T-helper 1 cell (primary cell): ENCODE data around the gene PELI2.

ENCODE experiments used
- DNase-seq, 5 donors: peaks; one replicate each; pipeline ENCODE4 v3.0.0-alpha.2; 2012 to 2020

PELI2 gene

DNA sequence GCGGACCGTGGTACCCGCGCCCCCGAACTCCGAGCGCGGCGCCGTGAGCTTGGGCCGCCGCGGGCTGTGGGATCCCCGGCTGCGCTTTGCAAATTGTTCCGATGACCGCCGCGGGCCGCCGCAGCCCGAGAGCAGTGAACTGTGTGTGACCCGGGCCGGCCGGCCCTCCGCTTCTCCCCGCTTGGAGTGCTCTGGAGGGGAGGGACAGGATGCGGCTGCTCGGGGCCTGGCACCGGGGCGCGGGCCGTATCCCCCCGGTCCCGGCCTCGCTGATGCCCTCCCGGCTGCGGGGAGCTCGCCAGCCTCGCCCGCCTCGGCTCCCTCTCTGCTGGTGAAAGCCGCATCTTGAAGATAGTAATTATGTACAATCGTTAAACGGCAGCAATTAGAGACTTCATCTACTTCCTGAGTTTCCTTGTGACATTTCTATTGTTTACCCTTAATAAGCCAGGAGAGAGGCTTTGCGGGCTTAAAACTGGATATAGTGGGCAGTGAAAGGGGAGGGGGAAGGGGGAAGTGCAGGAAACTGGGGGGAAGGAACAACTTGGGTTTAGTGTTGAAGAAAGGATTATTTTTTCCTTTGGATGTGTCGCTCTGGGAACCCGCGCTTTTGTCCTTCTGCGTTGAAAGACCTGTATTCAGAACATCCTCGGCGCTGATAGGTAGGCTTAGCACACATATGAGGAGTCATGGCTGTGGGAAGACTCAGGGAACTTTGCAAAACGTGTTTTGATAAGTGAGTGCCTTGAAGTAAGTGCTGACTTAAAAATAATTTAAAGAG is 1.2 kb downstream of the PELI2 start:
- DNase-seq, result peak in 3 of 5 donors; percentile 18 to 26 (median 20)

DNA sequence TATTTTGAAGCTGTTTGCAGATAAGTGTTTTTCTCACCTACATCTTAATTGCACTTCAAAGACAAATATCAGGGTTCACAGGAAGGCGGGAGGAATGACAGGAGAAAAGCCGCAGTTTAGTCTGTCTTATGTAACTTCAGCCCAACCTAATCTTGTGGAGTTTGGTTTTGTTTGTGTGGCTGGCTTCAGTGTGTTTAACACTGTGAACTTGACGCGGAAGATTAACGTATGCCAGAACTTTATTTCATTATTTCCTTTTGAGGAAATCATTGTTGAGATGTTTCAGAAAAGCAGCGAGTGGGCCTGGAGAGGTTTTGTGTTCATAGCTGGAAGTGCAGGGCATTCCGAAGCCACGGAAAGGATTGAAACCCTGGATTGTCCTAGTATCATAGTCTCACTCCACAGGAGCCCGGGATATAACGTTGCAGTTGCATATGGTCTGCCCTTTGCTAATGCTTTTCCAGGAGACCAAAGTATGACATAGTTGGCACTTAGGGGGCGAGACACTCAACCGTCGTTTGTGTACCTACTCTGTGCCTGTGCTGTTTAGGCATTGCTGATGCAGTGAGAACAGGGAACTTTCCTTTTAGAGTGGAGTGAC is 2.0 kb downstream of the PELI2 start:
- no peak for DNase-seq

DNA sequence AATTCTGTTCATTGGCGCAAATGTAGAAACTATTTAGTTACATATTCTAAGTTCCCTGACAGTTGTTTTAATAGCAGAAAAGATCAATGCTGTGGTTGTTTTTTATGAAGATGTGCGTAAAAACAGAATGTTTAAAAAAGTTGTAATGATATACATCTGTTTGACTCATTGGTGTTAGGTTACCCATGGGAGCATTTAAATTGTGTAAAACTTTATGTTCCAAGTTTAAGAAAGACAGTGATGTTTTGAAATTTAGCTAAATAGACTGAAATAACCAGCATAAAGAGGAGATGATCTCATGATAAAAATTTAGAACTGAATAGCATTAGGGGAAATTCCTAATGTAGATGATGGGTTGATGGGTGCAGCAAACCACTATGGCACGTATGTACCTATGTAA is 3.6 kb downstream of the PELI2 start:
- DNase-seq, result no peak

DNA sequence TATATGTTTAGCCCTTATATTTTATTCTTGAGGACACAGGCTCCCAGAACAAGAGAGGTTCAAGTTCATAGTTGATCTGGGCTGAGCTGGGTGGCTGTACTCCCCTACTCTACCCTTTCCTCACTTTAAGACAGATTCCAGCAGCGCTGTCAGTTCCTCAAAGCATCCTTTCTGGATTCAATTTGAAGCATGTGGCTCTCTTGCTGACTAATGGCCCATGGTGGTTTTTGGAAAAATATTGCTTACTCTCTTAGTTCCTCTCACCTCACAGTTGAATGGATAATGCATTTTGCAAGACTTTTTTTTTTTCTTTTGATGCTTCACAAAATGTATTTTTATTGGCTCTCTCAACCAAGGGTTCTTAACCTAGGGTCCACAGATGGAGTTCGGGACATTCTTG is 4.1 kb downstream of the PELI2 start:
- no peak for DNase-seq

DNA sequence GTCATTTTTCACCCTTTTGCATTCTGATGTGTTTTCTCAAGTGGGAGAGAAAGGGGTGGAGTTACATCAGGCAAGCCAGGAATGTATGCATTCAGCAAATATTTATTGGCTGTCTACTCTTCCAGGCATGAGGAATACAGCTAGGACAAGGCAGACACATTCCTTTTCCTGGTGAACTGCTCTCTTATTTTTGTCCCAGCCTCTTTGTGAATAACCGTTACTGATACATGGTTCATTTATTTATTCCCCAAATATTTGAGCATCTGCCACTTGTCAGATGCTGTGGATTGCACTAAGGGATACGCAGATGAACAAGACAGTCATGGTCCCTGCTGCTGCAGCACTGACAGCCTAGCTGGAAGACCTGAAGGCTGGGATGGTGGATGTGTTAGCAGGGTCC is 6.1 kb downstream of the PELI2 start:
- no peak for DNase-seq

DNA sequence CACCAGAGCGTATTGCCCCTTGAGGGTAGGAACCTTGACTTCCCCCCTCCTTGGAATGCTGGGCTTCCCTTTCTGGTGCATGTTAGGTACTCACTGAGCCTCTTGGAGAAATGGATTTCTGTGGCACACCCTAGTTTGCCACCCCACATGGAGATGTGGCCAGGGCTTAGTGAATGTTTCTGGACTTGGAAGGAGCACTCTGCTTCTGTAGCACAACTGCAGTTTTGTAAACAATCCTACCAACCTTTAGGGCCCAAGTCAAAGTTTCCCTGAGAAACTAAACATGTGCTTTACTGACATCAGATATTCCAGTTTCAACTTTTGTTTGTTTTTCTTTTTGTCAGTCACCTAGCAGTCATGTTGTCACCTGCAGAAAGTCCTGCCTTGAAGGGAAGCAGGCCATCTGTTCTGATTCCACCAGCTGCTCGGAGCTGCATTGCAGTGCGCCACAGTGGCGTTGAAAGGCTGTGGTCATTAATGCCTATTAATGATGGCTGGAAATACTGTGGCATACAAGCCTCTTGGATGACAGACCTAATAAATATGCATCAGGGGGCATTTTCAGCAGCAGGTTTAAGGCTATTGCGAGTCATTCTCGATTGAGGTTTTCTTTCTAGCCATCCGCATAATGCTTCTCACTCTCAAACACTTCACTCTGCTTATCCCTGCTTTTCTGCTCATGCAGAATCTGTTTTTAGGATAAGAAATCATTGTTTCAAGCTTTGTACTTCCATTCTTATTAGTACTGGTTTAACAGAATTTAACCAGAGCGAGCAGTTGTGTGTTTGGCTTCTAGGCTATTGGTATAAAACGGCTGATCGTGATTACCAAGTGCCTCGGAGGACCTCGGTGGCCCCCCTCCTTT is 7.8 kb downstream of the PELI2 start:
- DNase-seq, result no peak

DNA sequence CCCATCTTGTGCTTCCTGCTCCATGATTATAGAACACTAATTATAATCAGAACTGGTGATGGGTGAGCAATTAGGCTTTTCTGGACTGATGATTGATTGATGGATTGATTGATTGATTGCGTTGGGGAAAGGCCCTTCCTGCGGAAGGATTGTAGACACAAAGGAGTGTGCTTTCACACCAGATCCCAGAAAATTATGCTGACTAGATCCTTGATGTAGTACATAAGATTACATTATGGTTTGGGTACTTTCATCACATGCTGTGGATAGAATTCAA is 8.4 kb downstream of the PELI2 start:
- DNase-seq, result no peak

DNA sequence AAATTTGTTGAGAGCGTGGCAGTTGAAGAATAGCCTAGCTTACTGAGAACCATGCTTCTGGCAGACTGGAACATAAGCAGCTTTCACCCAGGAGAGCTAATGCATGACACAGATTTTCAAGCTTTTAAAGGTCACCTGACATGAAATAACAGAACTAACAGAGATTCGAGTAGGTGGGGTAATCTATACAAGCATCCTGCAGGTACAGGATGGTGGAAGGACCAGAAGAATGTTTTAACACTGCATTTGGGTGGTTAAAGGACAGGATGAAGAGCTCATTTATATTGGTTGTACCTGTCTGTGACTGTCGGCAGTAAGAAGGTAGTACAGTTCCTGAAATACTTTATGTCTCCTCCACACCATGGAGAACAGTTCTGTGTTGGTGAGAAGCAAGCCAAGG is 8.9 kb downstream of the PELI2 start:
- DNase-seq, result no peak

DNA sequence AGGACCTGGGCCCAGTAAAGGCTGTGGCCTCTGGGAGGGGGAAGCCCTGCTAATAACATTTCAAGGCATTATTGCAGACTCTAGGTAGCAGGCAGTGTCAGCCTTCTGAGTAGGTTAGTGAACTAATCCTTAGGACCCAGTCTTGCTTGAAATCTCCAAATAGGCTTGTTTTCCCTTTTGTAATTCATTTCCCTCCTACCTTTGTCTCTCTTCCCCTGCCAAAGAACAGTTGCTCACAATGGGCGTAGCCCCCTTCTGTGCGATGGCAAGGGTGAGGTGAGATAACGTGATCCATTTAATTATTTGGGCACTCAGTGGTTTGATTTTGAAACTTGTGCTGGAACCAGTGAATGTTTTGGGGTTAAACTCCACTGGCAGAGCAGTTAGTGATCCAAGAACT is 10.9 kb downstream of the PELI2 start:
- no peak for DNase-seq

DNA sequence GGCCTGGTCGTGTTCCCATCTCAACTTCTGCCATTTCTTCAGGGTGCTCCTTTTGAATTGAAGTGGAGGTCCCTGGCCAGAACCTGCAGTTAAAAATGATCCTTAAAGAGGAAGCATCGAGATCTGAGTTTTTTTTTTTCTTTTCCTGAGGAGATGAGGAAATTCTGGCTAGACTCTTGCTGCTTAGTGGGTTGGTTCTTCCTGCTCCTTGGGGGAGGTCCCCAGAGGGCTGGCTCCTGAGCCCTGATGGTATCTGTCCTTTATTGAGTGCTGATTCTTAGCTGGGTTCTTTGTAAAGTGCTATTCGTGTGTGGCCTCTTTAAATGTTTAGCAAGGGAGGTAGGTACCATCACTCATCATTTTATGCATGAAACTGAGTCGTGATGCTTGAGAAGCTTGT is 11.7 kb downstream of the PELI2 start:
- DNase-seq, result no peak

DNA sequence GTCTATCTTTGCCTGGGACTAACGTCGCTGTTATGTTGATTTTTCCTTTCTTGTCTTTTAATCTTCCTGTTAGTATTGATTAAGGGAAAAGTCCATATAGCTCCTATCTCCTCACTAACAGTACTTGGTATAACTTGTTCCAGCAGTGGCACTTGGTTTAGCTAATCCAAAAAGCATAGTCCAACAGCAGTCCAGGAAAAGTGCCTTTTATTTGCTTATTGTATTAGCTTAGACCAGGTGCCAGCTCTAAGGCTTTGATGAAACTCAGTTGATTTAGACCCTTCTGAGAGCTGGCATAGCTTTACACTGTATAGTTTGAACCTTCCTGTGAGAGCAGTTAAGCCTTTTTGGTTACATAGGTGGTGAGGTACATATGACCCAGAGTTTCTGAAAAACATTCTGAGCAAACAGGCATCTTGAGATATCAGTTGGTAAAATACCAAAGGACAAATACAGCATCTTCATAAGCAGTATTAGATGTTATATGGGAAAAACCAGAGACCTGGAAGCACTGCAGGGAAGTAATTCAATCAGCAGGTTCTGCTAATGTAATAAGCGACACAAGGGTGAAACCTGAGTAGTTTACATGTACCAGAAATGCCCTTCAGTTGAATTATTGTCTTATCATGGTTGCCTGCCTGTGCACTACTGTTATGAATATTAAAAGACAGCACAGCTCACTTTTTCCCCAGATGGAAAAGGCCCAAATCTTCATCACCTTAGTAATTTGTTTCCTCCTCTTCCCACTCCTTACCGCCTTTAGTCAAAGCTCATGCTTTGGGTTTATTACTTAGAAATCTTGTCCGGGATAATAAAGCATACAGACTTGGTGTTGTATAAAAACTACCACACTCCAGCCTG is 13.0 kb downstream of the PELI2 start:
- no peak for DNase-seq

DNA sequence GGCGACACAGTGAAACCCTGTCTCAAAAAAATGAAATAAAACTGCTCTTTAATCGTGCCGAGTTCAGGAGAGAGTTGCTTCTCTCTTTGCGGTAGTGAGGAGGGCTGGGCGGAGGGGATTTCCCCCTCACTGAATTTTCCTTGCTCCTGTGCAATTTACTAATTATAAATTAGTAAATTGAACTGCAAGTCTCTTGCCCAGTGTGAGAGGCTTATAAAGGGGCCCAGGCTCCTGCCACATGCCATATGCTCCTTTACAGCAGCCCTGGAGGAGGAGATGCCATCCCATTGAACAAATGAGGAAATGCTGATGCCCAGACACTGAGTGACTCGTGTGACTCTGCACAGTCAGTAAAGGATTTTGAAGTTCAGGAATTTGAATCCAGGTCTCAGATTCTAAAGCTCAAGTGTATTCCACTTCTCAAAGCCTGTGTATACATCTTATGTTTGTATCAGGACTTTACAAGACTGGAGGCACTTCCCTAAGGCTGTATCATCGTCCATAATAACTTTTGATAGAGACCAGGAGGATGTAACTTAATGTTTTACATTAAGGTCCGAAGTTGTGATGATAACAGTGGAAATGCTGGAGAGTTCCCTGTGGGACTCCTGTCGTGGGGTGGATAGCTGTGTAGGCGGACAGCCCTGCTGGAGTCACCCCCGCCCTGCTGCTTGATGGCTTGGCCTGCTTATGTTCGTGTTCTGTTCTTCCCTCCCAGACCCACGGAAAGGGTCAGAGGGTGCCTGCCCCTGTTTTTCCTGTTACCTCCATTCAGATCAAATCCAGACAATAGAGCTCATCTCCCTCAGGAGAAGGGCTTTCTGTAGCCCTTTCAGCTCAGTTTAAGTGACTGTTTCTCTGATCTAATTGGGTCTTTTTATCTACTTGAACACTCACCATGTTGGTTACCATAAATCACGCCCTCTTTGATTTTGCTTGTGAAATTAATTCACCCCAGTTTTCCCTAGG is 13.9 kb downstream of the PELI2 start:
- no peak for DNase-seq

DNA sequence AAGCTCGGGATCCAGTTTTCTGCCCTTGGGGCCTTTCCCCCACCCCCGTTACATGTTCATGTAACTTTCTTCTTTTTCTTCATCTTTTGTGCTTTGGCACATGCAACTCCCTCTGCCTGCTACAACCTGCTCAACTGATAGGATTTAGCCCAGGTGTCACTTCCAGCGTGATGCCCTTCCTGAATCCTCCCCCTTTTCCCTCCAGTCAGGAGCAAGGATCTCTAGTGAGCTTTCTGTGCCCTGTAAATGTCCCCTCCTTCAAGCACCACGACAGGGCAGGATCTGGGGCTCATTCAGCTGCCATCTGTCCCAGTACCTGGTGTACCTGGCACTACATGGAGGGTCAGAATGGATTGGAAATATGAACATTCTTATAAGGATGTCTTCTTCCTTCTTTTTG is 15.3 kb downstream of the PELI2 start:
- no peak for DNase-seq

DNA sequence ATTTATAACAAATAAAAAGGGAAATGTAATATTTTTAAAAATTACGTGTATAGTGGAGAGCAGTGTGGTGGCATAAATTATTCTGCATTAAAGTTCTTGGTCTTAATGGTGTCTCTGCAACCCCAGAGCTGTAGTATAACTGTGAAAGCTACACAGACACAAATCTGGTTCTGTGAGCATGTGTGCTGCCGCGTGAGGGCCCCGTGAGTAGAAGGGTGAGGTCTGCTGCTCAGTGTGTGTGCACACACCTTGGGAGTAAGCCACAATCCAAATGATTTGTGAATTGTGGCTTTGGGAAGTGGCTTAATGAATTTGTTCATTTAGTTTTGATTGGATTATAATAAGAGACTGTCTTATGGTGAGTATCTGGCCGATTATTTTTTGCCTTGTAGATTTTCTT is 16.8 kb downstream of the PELI2 start:
- DNase-seq, result no peak

DNA sequence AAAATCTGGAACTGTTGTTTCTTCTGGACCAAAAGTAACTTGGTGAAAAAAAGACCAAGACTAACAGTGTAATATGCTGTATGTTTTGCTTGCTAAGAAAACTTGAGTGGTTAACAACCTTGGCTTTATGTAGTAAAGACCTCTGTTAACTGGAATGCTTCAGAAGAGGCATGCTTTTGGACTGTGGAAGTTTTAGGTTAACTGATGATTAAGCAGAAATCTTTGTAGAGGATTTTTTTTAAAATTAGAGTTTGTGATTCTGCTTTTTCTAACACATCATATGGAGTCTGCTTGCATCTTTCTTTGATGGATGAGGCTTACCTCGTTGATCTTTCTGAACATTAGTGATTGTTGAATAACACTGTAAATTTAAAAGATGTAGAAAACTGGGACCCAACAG is 17.5 kb downstream of the PELI2 start:
- no peak for DNase-seq

DNA sequence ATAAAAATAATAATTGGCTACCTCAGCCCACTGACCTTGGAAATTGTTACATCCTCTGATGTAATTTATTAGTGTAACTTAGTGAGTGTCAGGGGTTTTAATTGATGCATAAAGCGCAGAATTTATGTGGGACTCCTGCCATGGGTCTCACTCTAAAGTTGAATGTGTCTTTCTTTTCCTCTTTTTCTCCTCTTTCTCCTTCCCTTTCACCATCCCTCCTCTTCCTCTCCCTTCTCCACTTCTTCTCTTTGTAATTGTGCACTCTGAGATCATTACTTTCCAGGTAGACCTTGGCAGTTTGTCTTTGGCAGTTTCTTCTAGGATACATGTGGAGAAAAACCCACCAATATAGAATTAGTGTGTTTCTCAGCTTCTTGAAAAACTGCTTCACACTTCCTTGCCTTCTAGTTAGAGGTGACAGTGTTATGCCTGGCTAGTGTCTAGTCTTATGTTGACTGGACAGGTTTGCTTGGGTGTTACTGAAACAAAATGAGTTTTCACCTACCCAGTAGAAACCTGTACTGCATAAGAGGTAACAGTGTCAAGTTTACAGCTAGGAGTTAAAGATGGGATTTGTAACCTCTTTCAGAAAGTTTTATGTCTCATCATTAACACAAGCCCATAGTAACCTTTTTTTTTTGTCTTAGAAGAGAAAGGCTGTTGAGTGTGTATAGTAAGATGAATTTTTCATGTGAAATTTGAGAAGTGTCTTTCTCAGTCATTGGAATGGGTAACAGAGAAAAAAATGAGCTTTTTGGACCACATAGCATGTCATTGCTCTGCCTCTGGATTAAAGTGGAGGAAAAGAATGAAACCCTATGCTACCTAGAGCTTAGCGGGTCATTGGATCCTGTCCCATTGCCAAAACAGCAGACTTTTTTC is 18.6 kb downstream of the PELI2 start:
- no peak for DNase-seq

DNA sequence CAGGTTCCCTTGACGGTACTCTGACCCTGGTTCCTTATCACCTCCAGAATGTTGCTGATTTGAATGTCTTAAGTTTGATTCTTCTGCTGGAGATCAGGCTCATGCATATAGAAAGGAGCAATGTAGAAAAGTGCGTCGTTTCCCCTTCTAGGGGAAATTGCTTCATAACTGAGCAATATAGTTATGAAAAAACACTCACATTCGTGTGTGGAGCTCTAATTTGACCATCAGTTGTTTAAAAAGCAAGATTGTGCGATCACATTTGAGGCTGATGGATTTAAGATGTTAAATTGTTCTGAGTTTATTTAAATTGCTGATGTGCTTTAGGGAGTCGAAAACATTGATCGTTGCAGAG is 19.2 kb downstream of the PELI2 start:
- DNase-seq, result no peak

DNA sequence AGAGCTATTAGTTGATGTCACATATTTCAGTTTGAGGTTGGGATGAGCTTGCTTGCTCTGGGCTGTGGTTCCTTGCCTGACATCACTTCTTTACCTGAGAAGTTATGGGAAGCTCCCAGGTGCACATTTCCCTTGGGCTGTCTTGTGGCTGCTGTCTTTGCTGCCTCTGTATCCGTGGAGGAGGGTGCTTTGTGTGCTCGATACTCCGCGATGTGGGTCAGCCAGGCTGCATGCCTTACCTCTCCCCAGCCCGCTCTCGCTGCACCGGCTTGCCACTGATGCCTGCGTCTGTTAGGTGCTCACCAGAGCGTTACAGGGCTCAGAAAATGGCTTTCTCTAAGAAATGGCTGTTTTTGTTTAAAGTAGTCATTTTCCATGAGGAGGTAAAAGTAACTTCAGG is 19.6 kb downstream of the PELI2 start:
- no peak for DNase-seq

DNA sequence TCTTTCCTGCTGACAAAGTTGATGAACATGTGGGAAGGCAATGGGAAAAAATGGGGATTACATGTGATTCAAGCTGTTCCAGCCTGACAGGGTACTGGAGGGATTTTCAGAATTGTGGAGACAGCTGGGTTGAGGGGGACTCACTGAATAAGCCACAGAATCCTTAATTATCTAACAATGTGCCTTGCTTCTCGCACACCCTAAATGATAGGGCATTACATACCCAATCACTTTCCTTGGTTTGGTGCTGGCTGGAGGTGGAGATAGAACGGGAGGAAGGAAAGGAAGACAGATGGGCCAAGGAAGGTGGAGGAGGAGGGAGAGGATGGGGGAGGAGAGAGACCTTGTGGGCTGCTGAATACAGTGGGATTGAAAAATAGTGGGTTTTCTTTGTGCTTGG is 20.7 kb downstream of the PELI2 start:
- DNase-seq, result no peak

DNA sequence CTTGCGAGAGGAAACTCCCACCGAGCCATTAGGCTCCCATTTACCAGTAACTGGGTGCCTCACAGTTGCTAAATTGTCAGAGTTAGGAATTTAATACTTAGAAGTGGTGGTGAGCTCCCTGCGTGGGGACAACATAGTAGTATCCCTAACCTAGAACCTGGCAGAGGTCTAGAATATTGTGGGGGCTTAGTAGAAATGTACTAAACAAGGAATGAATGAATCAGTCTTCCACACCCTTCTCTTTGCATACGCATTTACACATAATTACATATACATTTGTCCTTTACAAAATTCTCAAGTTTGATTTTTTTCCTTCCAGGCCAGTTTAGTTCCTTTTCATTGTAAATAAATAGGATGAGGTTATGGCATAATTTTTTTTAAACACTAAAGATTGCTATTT is 24.1 kb downstream of the PELI2 start:
- no peak for DNase-seq

DNA sequence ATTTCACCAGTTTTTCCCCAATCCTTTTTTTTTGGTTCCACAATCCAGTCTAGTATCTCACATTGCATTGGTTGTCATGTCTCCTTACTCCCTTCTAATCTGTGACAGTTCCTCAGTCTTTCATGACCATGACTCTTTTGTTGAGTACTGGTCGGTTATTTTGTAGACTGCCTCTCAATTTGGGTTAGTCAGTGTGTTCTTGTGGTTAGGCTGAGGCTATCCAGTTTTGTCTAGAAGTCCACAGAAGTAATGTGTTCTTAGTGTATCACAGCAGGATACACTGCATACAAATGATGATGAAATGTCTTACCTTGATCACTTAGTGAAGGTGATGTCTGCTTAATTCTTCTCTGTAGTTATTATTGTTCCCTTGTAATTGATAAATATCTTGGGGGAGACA is 24.8 kb downstream of the PELI2 start:
- DNase-seq, result no peak
